HG03575 (cell line): ENCODE results near the gene C1orf21.

ENCODE experiments used
- ATAC-seq: cut with Tn5 transposase; IDR thresholded peaks from one replicate; pipeline ENCODE4 v1.9.1; 2021; ENCODE audit not compliant: unreplicated experiment, insufficient number of reproducible peaks, low FRiP score; ENCODE audit errors: extremely low read depth

Gene C1orf21

DNA sequence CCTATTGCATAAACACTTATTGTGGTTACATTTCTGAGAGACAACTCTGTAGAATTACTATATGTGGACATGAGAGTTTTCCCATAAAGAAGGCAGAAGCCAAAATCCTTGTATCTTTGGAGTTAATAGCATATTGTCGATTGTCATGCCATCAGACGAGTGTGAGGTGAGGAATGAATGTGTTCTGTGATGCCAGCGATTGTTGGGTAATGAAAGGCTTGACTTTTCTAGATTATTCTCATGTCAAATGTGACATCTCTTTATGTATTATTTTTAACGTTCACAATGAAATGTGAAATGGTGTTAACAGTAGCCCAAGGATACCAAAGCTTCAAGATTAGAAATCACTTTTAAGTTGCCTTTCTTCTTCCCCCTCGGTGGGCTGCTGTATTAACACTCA is 84.9 kb downstream of the C1orf21 start:
- no peak for ATAC-seq

DNA sequence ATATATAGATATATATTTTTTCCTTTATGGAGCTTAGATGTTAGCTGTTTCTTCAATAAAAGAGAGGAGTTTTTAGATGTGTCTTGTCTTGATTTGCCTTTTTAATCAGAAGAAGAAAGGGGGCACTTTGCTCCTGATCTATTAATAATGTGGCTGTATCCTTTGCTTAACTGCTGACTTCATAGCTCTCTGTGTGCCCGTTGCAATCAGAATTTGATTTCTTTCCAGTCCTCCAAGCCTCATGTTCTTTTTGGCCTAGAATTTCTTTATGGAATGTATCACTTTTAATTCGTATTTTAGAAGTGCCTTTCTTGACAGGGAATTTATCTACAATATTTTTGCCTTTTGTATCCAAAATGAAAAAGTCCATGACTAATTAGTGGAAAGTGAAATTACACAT is 85.3 kb downstream of the C1orf21 start:
- no peak for ATAC-seq

DNA sequence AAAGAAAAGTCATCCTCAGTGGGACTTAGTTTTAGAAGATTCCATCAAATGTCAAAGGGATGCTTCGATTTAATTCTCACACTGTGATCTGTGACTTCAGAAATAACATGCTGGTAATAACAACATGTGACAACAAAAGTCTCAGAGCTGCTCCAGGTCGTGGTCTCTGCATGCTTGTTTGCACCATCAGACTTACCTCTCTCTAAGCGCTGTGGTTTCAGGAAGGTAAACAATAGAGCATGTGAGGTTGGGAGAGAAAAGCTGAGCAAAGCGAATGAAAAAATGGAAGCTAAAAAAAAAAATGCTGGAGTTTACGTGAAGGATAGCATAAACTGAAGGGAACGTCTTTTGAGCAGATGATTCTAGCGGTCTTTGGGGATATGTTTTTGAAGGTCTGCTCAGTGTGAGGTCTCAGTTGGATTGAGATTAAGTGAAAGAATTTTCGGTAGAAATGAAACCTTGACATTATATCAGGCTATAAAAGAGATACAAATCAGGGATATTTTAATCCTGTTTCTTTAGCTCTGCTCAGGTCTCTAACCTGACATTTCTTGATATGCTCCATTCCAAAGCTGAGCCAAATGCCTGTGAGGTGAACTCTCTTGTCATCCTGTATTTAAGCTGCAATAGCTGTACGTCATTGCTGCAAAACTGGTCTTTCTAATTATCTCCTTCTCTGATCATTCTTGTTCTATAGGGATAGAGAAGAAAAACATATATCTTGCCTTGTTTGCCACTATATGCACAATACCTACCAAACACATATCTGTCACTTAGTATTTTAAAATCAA is 86.5 kb downstream of the C1orf21 start:
- ATAC-seq = no peak

GRCh38 chr1:184476187-184476586 is 89.4 kb downstream of the C1orf21 start:
- ATAC-seq = no peak

GRCh38 chr1:184479435-184480167 is 92.8 kb downstream of the C1orf21 start:
- no peak for ATAC-seq

DNA sequence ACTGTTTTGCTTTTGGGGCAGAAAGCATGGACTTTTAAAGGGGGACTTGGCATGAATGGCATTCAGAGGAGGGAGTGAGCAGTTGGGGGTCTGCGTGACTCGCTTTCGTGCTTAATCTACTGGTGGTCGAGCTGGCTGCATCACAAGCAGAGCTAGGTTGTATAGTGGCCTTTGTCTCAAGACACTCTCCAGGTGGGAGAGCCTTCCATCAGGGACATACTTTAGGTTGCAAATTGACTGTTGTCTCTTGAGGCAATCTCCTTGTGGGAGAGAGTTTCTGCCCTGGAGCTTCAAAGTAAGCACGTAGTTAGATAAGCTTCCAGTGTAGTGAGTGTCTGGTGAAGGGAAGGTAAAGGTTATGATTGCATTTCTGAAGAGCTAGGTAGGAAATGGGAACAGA is 93.9 kb downstream of the C1orf21 start:
- ATAC-seq = no peak

- no peak for ATAC-seq
These were observed 95.3 kb downstream of the C1orf21 start for GRCh38 chr1:184482136-184482535.

DNA sequence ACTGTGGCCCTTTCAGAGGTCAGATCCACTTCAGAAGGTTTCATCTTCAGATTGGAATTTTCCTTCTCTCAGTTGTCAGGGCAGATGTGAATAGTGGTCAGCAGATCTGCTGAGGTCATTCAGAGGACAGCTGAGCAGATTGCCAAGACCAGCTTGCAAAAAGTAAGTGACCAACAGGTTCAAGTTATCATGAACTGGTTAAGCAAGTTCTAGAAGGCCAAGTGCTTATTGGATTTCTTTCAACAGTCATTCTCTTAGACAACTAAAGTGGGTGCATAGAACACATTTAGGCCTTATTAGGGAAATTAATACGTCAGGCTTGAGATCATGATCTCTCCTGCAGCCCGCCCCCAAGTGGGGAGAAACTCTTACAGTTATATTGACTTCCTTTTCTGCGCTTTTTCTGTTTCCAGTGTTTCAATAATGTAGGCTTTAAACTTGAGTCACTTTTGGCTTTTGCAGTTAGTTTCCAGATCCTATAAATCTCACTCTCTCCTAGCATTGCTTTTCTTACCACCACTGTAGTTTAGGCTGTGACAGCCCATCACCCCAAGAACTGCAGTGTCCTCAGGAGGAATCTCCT is 96.4 kb downstream of the C1orf21 start:
- no peak for ATAC-seq

GRCh38 chr1:184485751-184486723 is 99.2 kb downstream of the C1orf21 start:
- no peak for ATAC-seq

DNA sequence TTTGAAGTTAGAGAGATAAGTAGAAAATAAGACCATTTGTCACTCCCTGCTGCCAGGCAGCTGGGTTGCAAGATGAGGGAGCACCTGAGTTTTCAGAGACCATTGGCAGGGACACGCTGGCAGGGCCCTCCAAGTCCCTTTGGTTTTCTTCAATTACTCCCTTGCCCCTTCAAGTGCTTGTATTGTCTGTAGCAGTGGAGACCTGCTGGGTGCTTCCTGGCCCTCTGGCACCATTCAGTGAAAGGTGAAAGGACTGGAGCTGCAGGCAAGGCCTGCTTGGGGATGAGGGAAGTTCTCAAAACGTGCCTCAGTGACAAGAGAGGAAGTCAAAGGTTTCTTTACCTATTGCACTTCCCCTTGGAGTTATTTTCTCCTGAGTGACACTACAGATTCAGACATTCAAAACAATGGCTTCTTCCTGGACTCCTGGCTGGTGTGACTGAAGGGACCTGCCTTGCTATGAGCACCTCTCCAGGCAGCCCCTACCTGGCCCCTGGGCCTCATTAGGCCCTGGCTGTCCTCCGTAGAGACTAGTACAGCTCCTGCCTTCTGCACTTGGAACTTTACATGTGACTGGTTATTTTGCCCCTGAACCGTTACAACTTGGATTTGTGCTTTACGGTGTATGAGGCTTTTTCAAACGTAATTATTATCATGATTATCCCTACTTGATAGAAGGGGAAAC is 100.1 kb downstream of the C1orf21 start:
- no peak for ATAC-seq

- no peak for ATAC-seq
These were observed 100.8 kb downstream of the C1orf21 start for GRCh38 chr1:184487531-184488193.

- no peak for ATAC-seq
These were observed 103.1 kb downstream of the C1orf21 start for GRCh38 chr1:184489908-184490307.

DNA sequence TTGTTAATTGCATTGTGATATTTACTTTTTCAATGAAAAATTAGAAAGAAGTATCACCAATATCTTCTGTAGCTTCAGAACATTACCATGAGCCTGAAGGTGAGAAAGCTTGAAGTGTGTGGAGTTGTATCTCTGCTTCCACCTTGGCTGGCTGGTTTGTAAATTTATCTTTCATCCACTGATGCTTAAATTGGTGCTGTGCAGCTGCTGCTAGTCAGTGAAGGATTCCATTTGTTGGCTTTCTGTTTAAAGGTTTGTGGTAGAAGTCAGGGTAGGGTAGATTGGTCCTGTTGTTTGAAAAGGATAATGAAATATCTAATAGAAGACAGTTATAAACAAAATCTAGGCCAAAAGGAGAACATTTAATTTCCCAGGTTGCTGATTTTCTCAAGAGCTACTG is 105.7 kb downstream of the C1orf21 start:
- no peak for ATAC-seq

GRCh38 chr1:184493987-184494388 is 107.2 kb downstream of the C1orf21 start:
- no peak for ATAC-seq

DNA sequence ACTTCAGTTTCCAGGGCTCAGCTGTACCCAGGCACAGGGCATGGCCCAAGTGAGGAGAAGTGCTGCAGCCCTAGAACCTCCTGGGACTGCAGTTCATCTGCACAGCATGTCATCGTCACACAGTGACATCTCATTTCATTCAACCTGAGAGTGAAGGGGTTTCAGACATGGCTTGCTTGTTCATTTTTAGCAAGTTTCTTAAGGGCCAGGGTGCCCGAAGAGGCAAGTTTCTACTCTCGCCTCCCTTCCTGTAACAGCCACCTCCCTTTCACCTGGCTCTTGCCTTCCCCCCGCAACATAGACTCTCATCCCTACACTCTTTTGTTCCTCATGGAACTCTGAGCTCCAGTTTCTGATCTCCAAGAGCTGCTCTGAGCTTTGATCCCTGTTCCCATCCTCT is 108.1 kb downstream of the C1orf21 start:
- ATAC-seq = peak; percentile 53

GRCh38 chr1:184497959-184498723 is 111.3 kb downstream of the C1orf21 start:
- ATAC-seq = no peak

DNA sequence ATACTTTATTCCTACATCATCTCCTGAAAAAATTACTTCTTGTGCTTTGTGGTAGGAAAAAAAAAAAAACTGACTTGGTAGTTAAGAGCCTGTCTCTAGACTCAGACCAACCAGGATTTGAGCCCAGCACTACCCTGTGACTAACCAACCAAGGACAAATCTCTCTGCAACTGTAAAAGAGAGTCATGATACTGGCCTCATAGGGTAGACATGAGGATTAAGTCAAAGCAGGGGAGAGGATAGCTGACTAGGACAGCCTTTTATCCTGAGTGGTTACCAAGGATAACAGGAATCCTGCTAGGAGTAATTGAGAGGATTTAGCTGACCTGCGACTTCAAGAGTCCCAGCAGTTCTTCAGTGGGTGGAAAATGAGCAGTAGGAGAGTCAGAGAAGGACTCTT is 112.8 kb downstream of the C1orf21 start:
- no peak for ATAC-seq
